ENCODE data around the gene KIAA1958.

The KIAA1958 gene

GRCh38 chr9:112486221-112487007 is at the start of gene KIAA1958:
Gene KIAA1958 (plus strand): TSS chr9:112486827. CDS start chr9:112574081, 87,254 bp downstream.
- ATAC-seq (peak; percentile 98), DNase-seq (peak; percentile 87)
- H3K27ac Mint-ChIP-seq: peak within 1 kb of the TSS; percentile 97
- no peaks in the 10 kb centered on the region for H3K9me3 Mint-ChIP-seq
- H3K4me1 Mint-ChIP-seq: peaks cover 35% of the 10 kb centered on the region
- H3K36me3 Mint-ChIP-seq (ENCODE audit: low read depth): peaks cover 6% of the 10 kb centered on the region
- H3K27me3 Mint-ChIP-seq: no peaks in the 10 kb centered on the region
- peak within 1 kb of the TSS; percentile 98 for H3K4me3 Mint-ChIP-seq

- H3K4me3 Mint-ChIP-seq: no peak overlapping the region
- peaks cover 10% of the 10 kb centered on the region for H3K36me3 Mint-ChIP-seq (ENCODE audit: low read depth)
- H3K27ac Mint-ChIP-seq: no peak overlapping the region
- no peaks in the 10 kb centered on the region for H3K27me3 Mint-ChIP-seq
- DNase-seq: no peak
- no peaks in the 10 kb centered on the region for H3K4me1 Mint-ChIP-seq
- no peak for ATAC-seq
- no peaks in the 10 kb centered on the region for H3K9me3 Mint-ChIP-seq
These were observed 49.2 kb upstream of the KIAA1958 start for GRCh38 chr9:112437406-112437805.

- no peak overlapping the region for H3K27ac Mint-ChIP-seq
- H3K9me3 Mint-ChIP-seq: no peaks in the 10 kb centered on the region
- ATAC-seq (no peak), DNase-seq (no peak)
- H3K27me3 Mint-ChIP-seq: no peaks in the 10 kb centered on the region
- peaks cover 6% of the 10 kb centered on the region for H3K36me3 Mint-ChIP-seq (ENCODE audit: low read depth)
- no peaks in the 10 kb centered on the region for H3K4me1 Mint-ChIP-seq
- no peak overlapping the region for H3K4me3 Mint-ChIP-seq
These were observed 47.5 kb upstream of the KIAA1958 start for GRCh38 chr9:112439171-112439570.

- no peak for ATAC-seq
These were observed 46.8 kb upstream of the KIAA1958 start for GRCh38 chr9:112439825-112440224.

GRCh38 chr9:112443200-112443599 is 43.4 kb upstream of the KIAA1958 start:
- Mint-ChIP-seq H3K36me3 (ENCODE audit: low read depth) (peaks cover 6% of the 10 kb centered on the region), H3K9me3 (no peaks in the 10 kb centered on the region), H3K4me1 (peaks cover 6% of the 10 kb centered on the region), H3K27me3 (no peaks in the 10 kb centered on the region), H3K4me3 (no peak overlapping the region), H3K27ac (no peak overlapping the region)
- ATAC-seq (no peak), DNase-seq (peak; percentile 10)

More at GRCh38 chr9:112439825-112440224, 46.8 kb upstream of the KIAA1958 start:
- no peak overlapping the region for H3K4me3 Mint-ChIP-seq
- no peak overlapping the region for H3K27ac Mint-ChIP-seq
- H3K9me3 Mint-ChIP-seq: no peaks in the 10 kb centered on the region
- no peak for DNase-seq
- H3K36me3 Mint-ChIP-seq (ENCODE audit: low read depth): peaks cover 6% of the 10 kb centered on the region
- H3K27me3 Mint-ChIP-seq: no peaks in the 10 kb centered on the region
- H3K4me1 Mint-ChIP-seq: no peaks in the 10 kb centered on the region

- no peak overlapping the region for H3K4me3 Mint-ChIP-seq
- DNase-seq (no peak), ATAC-seq (no peak)
- H3K36me3 Mint-ChIP-seq (ENCODE audit: low read depth): peaks cover 6% of the 10 kb centered on the region
- H3K4me1 Mint-ChIP-seq: peaks cover 6% of the 10 kb centered on the region
- H3K27ac Mint-ChIP-seq: no peak overlapping the region
- H3K27me3 Mint-ChIP-seq: no peaks in the 10 kb centered on the region
- H3K9me3 Mint-ChIP-seq: no peaks in the 10 kb centered on the region
These were observed 43.0 kb upstream of the KIAA1958 start for GRCh38 chr9:112443636-112444035.

- Mint-ChIP-seq H3K27ac (no peak overlapping the region), H3K36me3 (ENCODE audit: low read depth) (peaks cover 6% of the 10 kb centered on the region), H3K4me3 (no peak overlapping the region), H3K27me3 (no peaks in the 10 kb centered on the region), H3K9me3 (no peaks in the 10 kb centered on the region), H3K4me1 (peaks cover 6% of the 10 kb centered on the region)
- DNase-seq: no peak
- ATAC-seq: no peak
These were observed 41.4 kb upstream of the KIAA1958 start for GRCh38 chr9:112445196-112445595.

- no peak for DNase-seq
- H3K9me3 Mint-ChIP-seq: no peaks in the 10 kb centered on the region
- H3K4me1 Mint-ChIP-seq: peaks cover 6% of the 10 kb centered on the region
- H3K4me3 Mint-ChIP-seq: no peak overlapping the region
- H3K27ac Mint-ChIP-seq: no peak overlapping the region
- no peaks in the 10 kb centered on the region for H3K27me3 Mint-ChIP-seq
- ATAC-seq: no peak
- H3K36me3 Mint-ChIP-seq (ENCODE audit: low read depth): peaks cover 4% of the 10 kb centered on the region
These were observed 40.5 kb upstream of the KIAA1958 start for GRCh38 chr9:112446080-112446479.

- Mint-ChIP-seq H3K4me3 (no peak overlapping the region), H3K27ac (no peak overlapping the region), H3K4me1 (peaks cover 6% of the 10 kb centered on the region), H3K36me3 (ENCODE audit: low read depth) (peaks cover 2% of the 10 kb centered on the region), H3K27me3 (no peaks in the 10 kb centered on the region), H3K9me3 (no peaks in the 10 kb centered on the region)
- ATAC-seq (no peak), DNase-seq (no peak)
These were observed 40.1 kb upstream of the KIAA1958 start for GRCh38 chr9:112446526-112446925.

GRCh38 chr9:112447283-112447761 is 39.3 kb upstream of the KIAA1958 start:
- no peaks in the 10 kb centered on the region for H3K9me3 Mint-ChIP-seq
- no peak for DNase-seq
- no peaks in the 10 kb centered on the region for H3K27me3 Mint-ChIP-seq
- ATAC-seq: no peak
- peaks cover under 1% of the 10 kb centered on the region for H3K36me3 Mint-ChIP-seq (ENCODE audit: low read depth)
- H3K27ac Mint-ChIP-seq: no peak overlapping the region
- no peak overlapping the region for H3K4me3 Mint-ChIP-seq
- H3K4me1 Mint-ChIP-seq: peaks cover 6% of the 10 kb centered on the region

GRCh38 chr9:112462855-112463254 is 23.8 kb upstream of the KIAA1958 start:
- peaks cover 29% of the 10 kb centered on the region for H3K36me3 Mint-ChIP-seq (ENCODE audit: low read depth)
- ATAC-seq (no peak), DNase-seq (no peak)
- H3K9me3 Mint-ChIP-seq: peaks cover 6% of the 10 kb centered on the region
- H3K27ac Mint-ChIP-seq: no peak overlapping the region
- H3K4me3 Mint-ChIP-seq: no peak overlapping the region
- peaks cover 2% of the 10 kb centered on the region for H3K4me1 Mint-ChIP-seq
- no peaks in the 10 kb centered on the region for H3K27me3 Mint-ChIP-seq

- H3K27me3 Mint-ChIP-seq: no peaks in the 10 kb centered on the region
These were observed 21.3 kb upstream of the KIAA1958 start for GRCh38 chr9:112465352-112465751.

GRCh38 chr9:112472996-112473395 is 13.6 kb upstream of the KIAA1958 start:
- no peak for DNase-seq
- ATAC-seq: no peak
- Mint-ChIP-seq H3K4me3 (no peak overlapping the region), H3K36me3 (ENCODE audit: low read depth) (peaks cover 12% of the 10 kb centered on the region), H3K27me3 (no peaks in the 10 kb centered on the region), H3K4me1 (no peaks in the 10 kb centered on the region), H3K27ac (no peak overlapping the region), H3K9me3 (peaks cover 2% of the 10 kb centered on the region)

More at GRCh38 chr9:112465352-112465751, 21.3 kb upstream of the KIAA1958 start:
- DNase-seq (no peak), ATAC-seq (no peak)
- H3K4me3 Mint-ChIP-seq: no peak overlapping the region
- H3K27ac Mint-ChIP-seq: no peak overlapping the region
- no peaks in the 10 kb centered on the region for H3K4me1 Mint-ChIP-seq
- H3K9me3 Mint-ChIP-seq: peaks cover 6% of the 10 kb centered on the region
- H3K36me3 Mint-ChIP-seq (ENCODE audit: low read depth): peaks cover 22% of the 10 kb centered on the region

GRCh38 chr9:112473986-112474385 is 12.6 kb upstream of the KIAA1958 start:
- ATAC-seq (no peak), DNase-seq (no peak)
- peaks cover 8% of the 10 kb centered on the region for H3K9me3 Mint-ChIP-seq
- no peaks in the 10 kb centered on the region for H3K27me3 Mint-ChIP-seq
- peaks cover 17% of the 10 kb centered on the region for H3K36me3 Mint-ChIP-seq (ENCODE audit: low read depth)
- no peak overlapping the region for H3K4me3 Mint-ChIP-seq
- H3K27ac Mint-ChIP-seq: no peak overlapping the region
- H3K4me1 Mint-ChIP-seq: no peaks in the 10 kb centered on the region

- H3K9me3 Mint-ChIP-seq: peaks cover 8% of the 10 kb centered on the region
- DNase-seq (no peak), ATAC-seq (no peak)
- H3K4me1 Mint-ChIP-seq: no peaks in the 10 kb centered on the region
- H3K27me3 Mint-ChIP-seq: no peaks in the 10 kb centered on the region
- H3K27ac Mint-ChIP-seq: no peak overlapping the region
- H3K4me3 Mint-ChIP-seq: no peak overlapping the region
- peaks cover 19% of the 10 kb centered on the region for H3K36me3 Mint-ChIP-seq (ENCODE audit: low read depth)
These were observed 11.3 kb upstream of the KIAA1958 start for GRCh38 chr9:112475318-112475717.

Data from activated naive CD8-positive, alpha-beta T cell treated with anti-CD3 and anti-CD28 coated beads, Interleukin-2, amount 50 U/mL, for 24 hours (primary cell).